Measurements from ENCODE around the gene CTBS. TPM values are rescaled to one million over a fixed set of nuclear protein-coding genes. Genes with fewer than 3 reads are reported as not detected.
A peak's percentile ranks its signal among the peaks of the same experiment; 100 is the strongest.

The CTBS gene
- total and polyA plus RNA-seq, 2 of the 8 experiments (the other 6 are each of a cell fraction or from before 2014, with no cell fraction given): 3.3 to 4.1 TPM

DNA sequence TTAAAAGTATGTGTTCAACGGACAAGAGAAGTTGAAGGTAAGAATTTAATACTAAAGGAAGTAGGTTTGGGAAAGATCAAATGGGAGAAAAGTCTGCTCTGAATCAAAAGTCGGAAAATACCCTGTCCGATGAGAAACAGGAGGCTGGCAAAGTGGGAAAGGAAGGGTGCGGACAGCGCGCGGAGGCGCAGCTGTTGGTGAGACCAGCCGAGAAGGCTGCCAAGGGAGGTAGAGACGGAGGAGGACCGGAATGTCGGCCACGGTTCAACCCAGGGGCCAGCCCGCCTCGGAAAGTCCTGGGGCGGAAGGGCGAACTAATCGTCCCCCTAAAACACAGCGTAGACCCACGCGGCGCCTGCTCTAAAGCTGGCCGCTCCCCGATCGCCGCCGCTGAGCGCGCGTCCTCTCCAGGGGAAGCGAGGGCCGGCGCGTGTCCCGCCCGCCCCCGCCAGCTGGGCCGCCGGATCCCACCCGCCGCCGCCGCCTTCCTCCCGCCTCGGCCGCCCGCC, 68.7 kb downstream of the CTBS start (continued):
- TF ChIP-seq, protein P1, sequence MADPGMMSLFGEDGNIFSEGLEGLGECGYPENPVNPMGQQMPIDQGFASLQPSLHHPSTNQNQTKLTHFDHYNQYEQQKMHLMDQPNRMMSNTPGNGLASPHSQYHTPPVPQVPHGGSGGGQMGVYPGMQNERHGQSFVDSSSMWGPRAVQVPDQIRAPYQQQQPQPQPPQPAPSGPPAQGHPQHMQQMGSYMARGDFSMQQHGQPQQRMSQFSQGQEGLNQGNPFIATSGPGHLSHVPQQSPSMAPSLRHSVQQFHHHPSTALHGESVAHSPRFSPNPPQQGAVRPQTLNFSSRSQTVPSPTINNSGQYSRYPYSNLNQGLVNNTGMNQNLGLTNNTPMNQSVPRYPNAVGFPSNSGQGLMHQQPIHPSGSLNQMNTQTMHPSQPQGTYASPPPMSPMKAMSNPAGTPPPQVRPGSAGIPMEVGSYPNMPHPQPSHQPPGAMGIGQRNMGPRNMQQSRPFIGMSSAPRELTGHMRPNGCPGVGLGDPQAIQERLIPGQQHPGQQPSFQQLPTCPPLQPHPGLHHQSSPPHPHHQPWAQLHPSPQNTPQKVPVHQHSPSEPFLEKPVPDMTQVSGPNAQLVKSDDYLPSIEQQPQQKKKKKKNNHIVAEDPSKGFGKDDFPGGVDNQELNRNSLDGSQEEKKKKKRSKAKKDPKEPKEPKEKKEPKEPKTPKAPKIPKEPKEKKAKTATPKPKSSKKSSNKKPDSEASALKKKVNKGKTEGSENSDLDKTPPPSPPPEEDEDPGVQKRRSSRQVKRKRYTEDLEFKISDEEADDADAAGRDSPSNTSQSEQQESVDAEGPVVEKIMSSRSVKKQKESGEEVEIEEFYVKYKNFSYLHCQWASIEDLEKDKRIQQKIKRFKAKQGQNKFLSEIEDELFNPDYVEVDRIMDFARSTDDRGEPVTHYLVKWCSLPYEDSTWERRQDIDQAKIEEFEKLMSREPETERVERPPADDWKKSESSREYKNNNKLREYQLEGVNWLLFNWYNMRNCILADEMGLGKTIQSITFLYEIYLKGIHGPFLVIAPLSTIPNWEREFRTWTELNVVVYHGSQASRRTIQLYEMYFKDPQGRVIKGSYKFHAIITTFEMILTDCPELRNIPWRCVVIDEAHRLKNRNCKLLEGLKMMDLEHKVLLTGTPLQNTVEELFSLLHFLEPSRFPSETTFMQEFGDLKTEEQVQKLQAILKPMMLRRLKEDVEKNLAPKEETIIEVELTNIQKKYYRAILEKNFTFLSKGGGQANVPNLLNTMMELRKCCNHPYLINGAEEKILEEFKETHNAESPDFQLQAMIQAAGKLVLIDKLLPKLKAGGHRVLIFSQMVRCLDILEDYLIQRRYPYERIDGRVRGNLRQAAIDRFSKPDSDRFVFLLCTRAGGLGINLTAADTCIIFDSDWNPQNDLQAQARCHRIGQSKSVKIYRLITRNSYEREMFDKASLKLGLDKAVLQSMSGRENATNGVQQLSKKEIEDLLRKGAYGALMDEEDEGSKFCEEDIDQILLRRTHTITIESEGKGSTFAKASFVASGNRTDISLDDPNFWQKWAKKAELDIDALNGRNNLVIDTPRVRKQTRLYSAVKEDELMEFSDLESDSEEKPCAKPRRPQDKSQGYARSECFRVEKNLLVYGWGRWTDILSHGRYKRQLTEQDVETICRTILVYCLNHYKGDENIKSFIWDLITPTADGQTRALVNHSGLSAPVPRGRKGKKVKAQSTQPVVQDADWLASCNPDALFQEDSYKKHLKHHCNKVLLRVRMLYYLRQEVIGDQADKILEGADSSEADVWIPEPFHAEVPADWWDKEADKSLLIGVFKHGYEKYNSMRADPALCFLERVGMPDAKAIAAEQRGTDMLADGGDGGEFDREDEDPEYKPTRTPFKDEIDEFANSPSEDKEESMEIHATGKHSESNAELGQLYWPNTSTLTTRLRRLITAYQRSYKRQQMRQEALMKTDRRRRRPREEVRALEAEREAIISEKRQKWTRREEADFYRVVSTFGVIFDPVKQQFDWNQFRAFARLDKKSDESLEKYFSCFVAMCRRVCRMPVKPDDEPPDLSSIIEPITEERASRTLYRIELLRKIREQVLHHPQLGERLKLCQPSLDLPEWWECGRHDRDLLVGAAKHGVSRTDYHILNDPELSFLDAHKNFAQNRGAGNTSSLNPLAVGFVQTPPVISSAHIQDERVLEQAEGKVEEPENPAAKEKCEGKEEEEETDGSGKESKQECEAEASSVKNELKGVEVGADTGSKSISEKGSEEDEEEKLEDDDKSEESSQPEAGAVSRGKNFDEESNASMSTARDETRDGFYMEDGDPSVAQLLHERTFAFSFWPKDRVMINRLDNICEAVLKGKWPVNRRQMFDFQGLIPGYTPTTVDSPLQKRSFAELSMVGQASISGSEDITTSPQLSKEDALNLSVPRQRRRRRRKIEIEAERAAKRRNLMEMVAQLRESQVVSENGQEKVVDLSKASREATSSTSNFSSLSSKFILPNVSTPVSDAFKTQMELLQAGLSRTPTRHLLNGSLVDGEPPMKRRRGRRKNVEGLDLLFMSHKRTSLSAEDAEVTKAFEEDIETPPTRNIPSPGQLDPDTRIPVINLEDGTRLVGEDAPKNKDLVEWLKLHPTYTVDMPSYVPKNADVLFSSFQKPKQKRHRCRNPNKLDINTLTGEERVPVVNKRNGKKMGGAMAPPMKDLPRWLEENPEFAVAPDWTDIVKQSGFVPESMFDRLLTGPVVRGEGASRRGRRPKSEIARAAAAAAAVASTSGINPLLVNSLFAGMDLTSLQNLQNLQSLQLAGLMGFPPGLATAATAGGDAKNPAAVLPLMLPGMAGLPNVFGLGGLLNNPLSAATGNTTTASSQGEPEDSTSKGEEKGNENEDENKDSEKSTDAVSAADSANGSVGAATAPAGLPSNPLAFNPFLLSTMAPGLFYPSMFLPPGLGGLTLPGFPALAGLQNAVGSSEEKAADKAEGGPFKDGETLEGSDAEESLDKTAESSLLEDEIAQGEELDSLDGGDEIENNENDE (IDR thresholded peaks at IDR 0.05; ENCODE audit: insufficient replicate concordance, low read length): no peak
- TF ChIP-seq, protein P2, sequence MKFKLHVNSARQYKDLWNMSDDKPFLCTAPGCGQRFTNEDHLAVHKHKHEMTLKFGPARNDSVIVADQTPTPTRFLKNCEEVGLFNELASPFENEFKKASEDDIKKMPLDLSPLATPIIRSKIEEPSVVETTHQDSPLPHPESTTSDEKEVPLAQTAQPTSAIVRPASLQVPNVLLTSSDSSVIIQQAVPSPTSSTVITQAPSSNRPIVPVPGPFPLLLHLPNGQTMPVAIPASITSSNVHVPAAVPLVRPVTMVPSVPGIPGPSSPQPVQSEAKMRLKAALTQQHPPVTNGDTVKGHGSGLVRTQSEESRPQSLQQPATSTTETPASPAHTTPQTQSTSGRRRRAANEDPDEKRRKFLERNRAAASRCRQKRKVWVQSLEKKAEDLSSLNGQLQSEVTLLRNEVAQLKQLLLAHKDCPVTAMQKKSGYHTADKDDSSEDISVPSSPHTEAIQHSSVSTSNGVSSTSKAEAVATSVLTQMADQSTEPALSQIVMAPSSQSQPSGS (IDR thresholded peaks at IDR 0.05; ENCODE audit: low read length): no peak
- TF ChIP-seq KDM1A (IDR thresholded peaks at IDR 0.05; ENCODE audit: borderline replicate concordance, low read length) (no peak), EGR1 (IDR thresholded peaks at IDR 0.05; ENCODE audit: borderline replicate concordance, low read depth, low read length) (peak; percentile 73; the same call in 1 of the 2 replicates), JUN (IDR thresholded peaks at IDR 0.05; ENCODE audit: low read depth, low read length) (no peak), HDAC6 (IDR thresholded peaks at IDR 0.05; ENCODE audit: low read depth, low read length) (no peak), CHD2 (IDR thresholded peaks at IDR 0.05; ENCODE audit: low read length) (no peak), TCF12 (IDR thresholded peaks at IDR 0.05; ENCODE audit: low read depth, low read length) (no peak), RAD21 (IDR thresholded peaks at IDR 0.05 in 1 of 2, conservative IDR thresholded peaks at IDR 0.05 in 1 of 2; ENCODE audit: low read depth in 2 of 2, low read length in 2 of 2) (no peak)

All from H1 (cell line).